ENCODE measurements around the gene KXD1.
"Not testable (repeated sequence)": the region's sequence is repeated elsewhere in the genome, so short reads cannot be mapped to it uniquely, and the experiment has no call there.

Gene KXD1

GRCh38 chr19:18599485-18599884 lies 41.8 kb downstream of the KXD1 start:
- DNase-seq, result no peak

- DNase-seq, result not testable (repeated sequence)
Observed at GRCh38 chr19:18600692-18601397, 43.2 kb downstream of the KXD1 start.

- DNase-seq, result no peak
Observed at GRCh38 chr19:18601875-18602274, 44.2 kb downstream of the KXD1 start.

- DNase-seq, result no peak
Observed at GRCh38 chr19:18603255-18603957, 45.7 kb downstream of the KXD1 start.

GRCh38 chr19:18603958-18604819 lies 46.5 kb downstream of the KXD1 start:
- DNase-seq, result no peak

- DNase-seq, result no peak
Observed at GRCh38 chr19:18604820-18605159, 47.1 kb downstream of the KXD1 start.

GRCh38 chr19:18605196-18605545 lies 47.5 kb downstream of the KXD1 start:
- no peak for DNase-seq

GRCh38 chr19:18605546-18606280 lies 48.0 kb downstream of the KXD1 start:
- no peak for DNase-seq

GRCh38 chr19:18606281-18607225 lies 48.9 kb downstream of the KXD1 start, which contains the start of gene CRLF1:
TSS of gene CRLF1 (minus strand) at chr19:18606799. CDS start at chr19:18606656, 143 bp downstream.
- no peak for DNase-seq

- peak in 1 of 51 donors; percentile 14 for DNase-seq
Observed at GRCh38 chr19:18607226-18608101, 49.8 kb downstream of the KXD1 start.

GRCh38 chr19:18608102-18608804 lies 50.6 kb downstream of the KXD1 start:
- no peak for DNase-seq

- DNase-seq, result no peak
Observed at GRCh38 chr19:18608805-18609716, 51.4 kb downstream of the KXD1 start.

- DNase-seq, result no peak
Observed at GRCh38 chr19:18609717-18610051, 52.0 kb downstream of the KXD1 start.

- DNase-seq, result no peak
Observed at GRCh38 chr19:18610245-18610555, 52.5 kb downstream of the KXD1 start.

GRCh38 chr19:18610556-18611326 lies 53.1 kb downstream of the KXD1 start:
- DNase-seq, result no peak

- DNase-seq, result no peak
Observed at GRCh38 chr19:18611327-18612050, 53.8 kb downstream of the KXD1 start.

Measured in hypothalamus (tissue), 51 donors.